GM23338 (cell line): ENCODE measurements around the gene DRD2. TPM values are rescaled to one million over a fixed set of nuclear protein-coding genes. Genes with fewer than 3 reads are reported as not detected.

Experiments
- ATAC-seq: fragments of 200-7000 bp; cut with Tn5 transposase; 3 replicates; pipeline ENCODE4 v1.9.1; 2020
- DNase-seq: peaks from one replicate; pipeline ENCODE4 v3.0.0-alpha.2; 2015; ENCODE audit warnings: low spot score
- H2AFZ ChIP-seq: fragments of 200-600 bp; sonication (generic); 2 replicates; pipeline ENCODE4 v1.8.0; 2016; ENCODE audit warnings: antibody characterized with exemption, mild to moderate bottlenecking, moderate library complexity
- H3F3A ChIP-seq: fragments of 200-600 bp; sonication (generic); replicated peaks from 2 replicates; pipeline ENCODE4 v1.8.0; 2017; ENCODE audit warnings: antibody characterized with exemption, mixed run types, low read depth
- H3K27ac ChIP-seq: fragments of 200-600 bp; sonication (generic); 2 replicates; pipeline ENCODE4 v1.6.1; 2016; ENCODE audit warnings: low read depth
- H3K27me3 ChIP-seq: fragments of 200-600 bp; sonication (generic); 2 replicates; pipeline ENCODE4 v1.8.0; 2016; ENCODE audit warnings: mild to moderate bottlenecking, mixed run types, moderate library complexity; ENCODE audit not compliant: insufficient read depth
- H3K36me3 ChIP-seq: fragments of 200-600 bp; sonication (generic); 2 replicates; pipeline ENCODE4 v1.8.0; 2016; ENCODE audit warnings: mild to moderate bottlenecking; ENCODE audit not compliant: insufficient read depth
- H3K4me1 ChIP-seq: fragments of 200-600 bp; sonication (generic); 2 replicates; pipeline ENCODE4 v1.8.0; 2016; ENCODE audit warnings: mild to moderate bottlenecking, moderate library complexity; ENCODE audit not compliant: insufficient read depth
- H3K4me2 ChIP-seq: fragments of 200-600 bp; sonication (generic); 2 replicates; pipeline ENCODE4 v1.7.1; 2017; ENCODE audit warnings: mixed run types
- H3K4me3 ChIP-seq: fragments of 200-600 bp; sonication (generic); 2 replicates; pipeline ENCODE4 v1.6.1; 2016; ENCODE audit warnings: mixed run types
- H3K79me2 ChIP-seq: fragments of 200-600 bp; sonication (generic); replicated peaks from 2 replicates; pipeline ENCODE4 v1.8.0; 2017; ENCODE audit warnings: mild to moderate bottlenecking; ENCODE audit not compliant: insufficient read depth
- H3K9me2 ChIP-seq: fragments of 200-600 bp; sonication (generic); 2 replicates; pipeline ENCODE4 v1.8.0; 2017; ENCODE audit not compliant: insufficient read depth
- H4K20me1 ChIP-seq: fragments of 200-600 bp; sonication (generic); replicated peaks from 2 replicates; pipeline ENCODE4 v1.8.0; 2017; ENCODE audit warnings: mild to moderate bottlenecking; ENCODE audit not compliant: insufficient read depth
- H3K27ac Mint-ChIP-seq: 2 replicates; pipeline ENCODE4 v1.8.0; 2020; ENCODE audit warnings: inconsistent platforms, mild to moderate bottlenecking, moderate library complexity, mixed read lengths
- H3K27me3 Mint-ChIP-seq: 3 replicates; pipeline ENCODE4 v1.8.0; 2022; ENCODE audit warnings: low read depth, mild to moderate bottlenecking, moderate library complexity, mixed read lengths, inconsistent platforms; ENCODE audit not compliant: insufficient read depth, poor library complexity
- H3K36me3 Mint-ChIP-seq: 3 replicates; pipeline ENCODE4 v1.8.0; 2021; ENCODE audit warnings: low read depth, mild to moderate bottlenecking, inconsistent platforms, moderate library complexity, mixed read lengths
- H3K4me1 Mint-ChIP-seq: 3 replicates; pipeline ENCODE4 v1.8.0; 2020; ENCODE audit warnings: mild to moderate bottlenecking, inconsistent platforms, mixed read lengths
- H3K4me3 Mint-ChIP-seq: 3 replicates; pipeline ENCODE4 v1.8.0; 2021; ENCODE audit warnings: moderate library complexity, mild to moderate bottlenecking, inconsistent platforms, mixed read lengths
- H3K9me3 Mint-ChIP-seq: 3 replicates; pipeline ENCODE4 v1.8.0; 2020; ENCODE audit warnings: moderate library complexity, mild to moderate bottlenecking, inconsistent platforms, mixed read lengths
- CREB1 ChIP-seq: fragments of 250-450 bp; sonication (Bioruptor Pico); IDR thresholded peaks from 2 replicates; pipeline ENCODE4 v1.5.0; 2020; ENCODE audit warnings: low read depth, mild to moderate bottlenecking, moderate library complexity
- CTCF ChIP-seq, 2 experiments: fragments of 200-600 bp in 1 of 2; sonication (generic) in 1 of 2; conservative IDR thresholded peaks; 2 replicates each; pipeline versions ENCODE4 v1.5.1 to v1.6.1; 2016 to 2017; ENCODE audit warnings: antibody characterized with exemption in 2 of 2, low read depth in 2 of 2, mild to moderate bottlenecking in 2 of 2, moderate library complexity in 1 of 2
- EZH2phosphoT487 ChIP-seq: fragments of 200-600 bp; sonication (generic); IDR thresholded peaks from one replicate; pipeline ENCODE4 v1.8.1; 2018; ENCODE audit warnings: antibody characterized with exemption; ENCODE audit not compliant: unreplicated experiment
- JUNB ChIP-seq: IDR thresholded peaks from one replicate; pipeline ENCODE4 v1.6.1; 2016; ENCODE audit warnings: antibody characterized with exemption; ENCODE audit not compliant: unreplicated experiment
- NANOG ChIP-seq: IDR thresholded peaks from 2 replicates; pipeline ENCODE4 v1.6.1; 2016; ENCODE audit warnings: antibody characterized with exemption, borderline replicate concordance
- REST ChIP-seq: IDR thresholded peaks from one replicate; pipeline ENCODE4 v1.6.1; 2018; ENCODE audit warnings: antibody characterized with exemption; ENCODE audit not compliant: unreplicated experiment
- STAT1 ChIP-seq: IDR thresholded peaks from one replicate; pipeline ENCODE4 v1.6.1; 2016; ENCODE audit warnings: antibody characterized with exemption; ENCODE audit not compliant: unreplicated experiment
- ZNF114 ChIP-seq: fragments of 250-450 bp; sonication (Bioruptor Pico); IDR thresholded peaks from 2 replicates; pipeline ENCODE4 v1.5.0; 2020; ENCODE audit warnings: mild to moderate bottlenecking, moderate library complexity
- ZNF462 ChIP-seq: fragments of 250-450 bp; sonication (Bioruptor Pico); IDR thresholded peaks from 2 replicates; pipeline ENCODE4 v1.5.0; 2020; ENCODE audit warnings: mild to moderate bottlenecking, moderate library complexity
- polyA plus RNA-seq: library from polyadenylated mRNA; unstranded; fragments of >200 nt; fragmentation: Nextera tagmentation; extraction: Ambion mirVana; gene quantifications from 2 replicates; pipeline ENCODE4 v1.2.1, GENCODE V29; 2016
- total RNA-seq: library from RNA; depleted of rRNA; stranded (reverse); fragments of >200 nt; shearing (Covaris generic); gene quantifications from 2 replicates; pipeline ENCODE4 v1.2.3, GENCODE V29; 2014

Gene DRD2
- total and polyA plus RNA-seq, 2 experiments from 2014 or later: 0.21 to 0.66 TPM

GRCh38 chr11:113397821-113398220, 77.4 kb downstream of the DRD2 start (continued):
- no peak for TF ChIP-seq CTCF (conservative IDR thresholded peaks at IDR 0.05; ENCODE audit: low read depth in 2 of 2)
- TF ChIP-seq CREB1 (CRISPR knock-in tag): no peak
- no peak for TF ChIP-seq NANOG

GRCh38 chr11:113397212-113397611, 78.0 kb downstream of the DRD2 start:
- H3K4me3 ChIP-seq: no peak overlapping the region
- TF ChIP-seq NANOG: no peak
- no peak for TF ChIP-seq REST
- no peak for TF ChIP-seq JUNB
- no peak for TF ChIP-seq ZNF462
- TF ChIP-seq STAT1: no peak
- TF ChIP-seq ZNF114 (CRISPR knock-in tag): no peak
- TF ChIP-seq EZH2phosphoT487: no peak
- no peaks in the 10 kb centered on the region for H3F3A ChIP-seq
- no peaks in the 10 kb centered on the region for H3K36me3 ChIP-seq
- H3K4me1 ChIP-seq: no peaks in the 10 kb centered on the region
- H3K9me3 Mint-ChIP-seq: no peaks in the 10 kb centered on the region
- H3K9me2 ChIP-seq: no peaks in the 10 kb centered on the region
- H3K79me2 ChIP-seq: no peaks in the 10 kb centered on the region
- no peak overlapping the region for H3K4me3 Mint-ChIP-seq
- H3K36me3 Mint-ChIP-seq: no peaks in the 10 kb centered on the region
- H3K27me3 ChIP-seq: no peaks in the 10 kb centered on the region
- peaks cover 4% of the 10 kb centered on the region for H3K27me3 Mint-ChIP-seq
- ATAC-seq (no peak), DNase-seq (no peak)
- no peak overlapping the region for H3K4me2 ChIP-seq
- no peak overlapping the region for H3K27ac ChIP-seq
- H3K27ac Mint-ChIP-seq: no peak overlapping the region
- H2AFZ ChIP-seq: no peak overlapping the region
- H4K20me1 ChIP-seq: no peaks in the 10 kb centered on the region
- no peaks in the 10 kb centered on the region for H3K4me1 Mint-ChIP-seq
